Chondrocyte (in vitro differentiated cells): ENCODE results near the gene PKDREJ. TPM values are rescaled to one million over a fixed set of nuclear protein-coding genes. Genes with fewer than 3 reads are reported as not detected.

Experiments
- DNase-seq: peaks from one replicate; pipeline ENCODE4 v3.0.0; 2021; ENCODE audit warnings: mixed read lengths, low spot score
- H3K27ac Mint-ChIP-seq: one replicate; pipeline ENCODE4 v1.8.0; 2021; ENCODE audit warnings: mild to moderate bottlenecking, moderate library complexity, mixed read lengths; ENCODE audit not compliant: unreplicated experiment
- H3K27me3 Mint-ChIP-seq: 2 replicates; pipeline ENCODE4 v1.8.0; 2021; ENCODE audit warnings: low read depth, mixed read lengths
- H3K36me3 Mint-ChIP-seq: 2 replicates; pipeline ENCODE4 v1.8.0; 2021; ENCODE audit warnings: low read depth, mixed read lengths
- H3K4me1 Mint-ChIP-seq: 2 replicates; pipeline ENCODE4 v1.8.0; 2021; ENCODE audit warnings: low read depth, mild to moderate bottlenecking, mixed read lengths
- H3K4me3 Mint-ChIP-seq: one replicate; pipeline ENCODE4 v1.8.0; 2021; ENCODE audit warnings: mild to moderate bottlenecking, moderate library complexity, mixed read lengths; ENCODE audit not compliant: unreplicated experiment
- H3K9me3 Mint-ChIP-seq: 2 replicates; pipeline ENCODE4 v1.8.0; 2021; ENCODE audit warnings: low read depth, mixed read lengths
- CTCF ChIP-seq: fragments of 200-600 bp; sonication (generic); IDR thresholded peaks from 2 replicates; pipeline ENCODE4 v1.5.0; 2021; ENCODE audit warnings: antibody characterized with exemption, mild to moderate bottlenecking, moderate library complexity
- total RNA-seq: library from RNA; stranded (reverse); gene quantifications from 3 replicates; pipeline ENCODE4 v1.2.1, GENCODE V29; 2021

The PKDREJ gene
- total RNA-seq, 1 donor from 2014 or later = 0.07 TPM

- Mint-ChIP-seq H3K36me3 (peaks cover 1% of the 10 kb centered on the region), H3K4me3 (no peak overlapping the region)
These were observed 40.3 kb upstream of the PKDREJ start for GRCh38 chr22:46303347-46303965.

GRCh38 chr22:46300491-46300890 is 37.3 kb upstream of the PKDREJ start:
- Mint-ChIP-seq H3K9me3 (no peaks in the 10 kb centered on the region), H3K4me1 (peaks cover 29% of the 10 kb centered on the region), H3K36me3 (peaks cover 1% of the 10 kb centered on the region), H3K27me3 (no peaks in the 10 kb centered on the region), H3K4me3 (no peak overlapping the region), H3K27ac (no peak overlapping the region)
- DNase-seq = no peak
- no peak for TF ChIP-seq CTCF

More at GRCh38 chr22:46303347-46303965, 40.3 kb upstream of the PKDREJ start:
- Mint-ChIP-seq H3K4me1 (peaks cover 12% of the 10 kb centered on the region), H3K27ac (no peak overlapping the region), H3K9me3 (no peaks in the 10 kb centered on the region), H3K27me3 (no peaks in the 10 kb centered on the region)
- DNase-seq = no peak
- TF ChIP-seq CTCF = no peak

DNA sequence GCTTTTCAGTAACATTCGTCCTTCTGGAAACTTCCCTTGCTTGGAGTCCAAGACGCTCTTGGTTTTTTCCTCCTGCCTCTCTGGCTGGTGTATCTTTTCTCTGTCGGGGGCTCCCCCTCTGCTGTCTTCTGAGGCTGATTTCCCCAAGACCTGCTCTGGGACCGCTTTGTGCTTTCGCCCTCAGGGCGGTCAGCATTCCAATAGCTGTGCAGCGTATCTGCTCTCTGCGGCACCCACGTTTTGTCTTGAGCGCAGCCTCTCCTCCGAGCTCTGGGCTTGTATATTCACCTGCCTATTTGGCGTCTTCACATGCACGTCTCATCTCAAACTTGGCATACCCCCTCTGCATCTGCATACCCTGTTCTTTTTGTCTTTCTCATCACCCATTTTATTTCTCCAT is 36.0 kb upstream of the PKDREJ start:
- peaks cover 1% of the 10 kb centered on the region for H3K36me3 Mint-ChIP-seq
- no peak overlapping the region for H3K4me3 Mint-ChIP-seq
- peaks cover 35% of the 10 kb centered on the region for H3K4me1 Mint-ChIP-seq
- DNase-seq = no peak
- no peaks in the 10 kb centered on the region for H3K9me3 Mint-ChIP-seq
- TF ChIP-seq CTCF = no peak
- no peaks in the 10 kb centered on the region for H3K27me3 Mint-ChIP-seq
- H3K27ac Mint-ChIP-seq = no peak overlapping the region

DNA sequence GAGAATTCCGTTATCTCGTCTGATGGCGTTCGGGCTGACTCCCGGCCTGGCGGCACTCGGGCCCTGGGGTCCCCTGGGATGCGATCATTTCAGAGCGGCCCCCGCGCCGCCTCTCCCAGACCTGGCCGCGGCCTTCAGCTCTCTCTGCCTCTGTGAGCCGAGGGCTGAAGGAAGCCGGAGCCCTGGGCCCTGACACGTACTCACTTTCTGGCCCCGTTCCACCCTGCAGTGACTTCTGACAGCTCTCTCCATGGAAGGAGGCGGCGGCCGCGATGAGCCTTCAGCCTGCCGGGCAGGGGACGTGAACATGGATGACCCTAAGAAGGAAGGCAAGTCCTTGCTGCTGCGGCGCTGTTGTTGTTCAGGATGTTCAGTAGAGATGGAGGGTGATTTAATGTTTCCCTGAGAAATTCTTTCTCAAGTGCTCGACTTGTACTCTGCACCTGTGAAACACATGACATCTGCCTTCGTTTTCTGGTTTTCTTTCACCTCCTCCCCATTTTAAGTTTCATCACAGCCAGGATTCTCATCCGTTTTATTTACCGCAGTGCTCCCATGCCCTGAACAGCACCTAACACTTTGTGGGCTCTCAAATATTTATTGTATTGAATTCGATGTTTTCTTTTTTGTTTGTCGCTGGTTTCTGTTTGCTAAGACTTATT is 34.1 kb upstream of the PKDREJ start:
- no peak for TF ChIP-seq CTCF
- Mint-ChIP-seq H3K9me3 (no peaks in the 10 kb centered on the region), H3K27me3 (no peaks in the 10 kb centered on the region)

DNA sequence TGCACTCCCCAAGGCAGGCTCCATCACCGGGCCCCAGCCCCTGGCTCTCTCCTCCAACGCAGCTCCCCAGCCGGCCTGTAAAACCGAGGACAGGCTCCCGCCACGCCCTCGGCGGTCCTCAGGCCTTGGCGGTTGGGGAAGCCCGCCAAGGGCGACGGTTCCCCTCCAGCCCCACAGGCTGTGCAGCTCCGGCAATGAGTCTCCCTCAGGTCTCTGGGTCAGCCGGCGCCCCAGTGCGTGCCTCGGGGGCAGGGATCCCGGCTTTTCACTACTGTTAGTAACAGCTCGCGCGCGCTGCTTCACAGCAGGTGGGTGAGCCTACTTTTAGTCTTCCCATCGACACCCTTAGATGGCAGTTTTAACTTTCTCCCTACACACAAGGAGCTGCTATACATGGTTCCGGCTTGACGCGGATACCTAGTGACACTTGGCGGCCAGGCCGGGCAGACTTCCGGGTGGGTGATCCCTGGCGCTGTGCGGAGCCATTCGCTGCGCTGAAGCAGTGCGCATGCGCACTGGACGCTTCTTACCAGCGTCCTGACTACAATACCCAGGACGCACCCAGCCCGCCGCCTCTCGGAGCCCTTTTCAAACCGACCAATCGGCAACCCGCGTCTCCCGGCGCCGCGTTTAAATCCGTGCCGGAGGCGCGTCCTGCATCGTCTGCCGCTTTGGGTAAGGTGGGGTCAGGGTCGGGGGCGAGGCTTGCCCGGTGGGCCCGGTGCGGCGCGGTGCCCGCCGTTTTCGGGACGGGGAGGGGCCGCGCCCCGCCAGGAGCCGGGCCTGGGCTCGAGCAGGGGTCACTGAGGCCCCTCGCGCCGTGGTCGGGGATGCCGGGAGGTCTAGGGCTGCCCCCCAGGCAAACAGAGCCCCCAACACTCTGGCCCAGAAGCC is 33.4 kb upstream of the PKDREJ start, which contains the start of gene GTSE1:
GTSE1 (plus strand) TSS at position 614 of the 894 bp plus-strand sequence. CDS start 531 bp downstream, outside the sequence.
- Mint-ChIP-seq H3K27me3 (no peaks in the 10 kb centered on the region), H3K9me3 (no peaks in the 10 kb centered on the region), H3K36me3 (peaks cover 7% of the 10 kb centered on the region), H3K27ac (peak within 1 kb of the TSS; percentile 84), H3K4me3 (peak within 1 kb of the TSS; percentile 71), H3K4me1 (peaks cover 27% of the 10 kb centered on the region)
- DNase-seq = peak; percentile 99
- TF ChIP-seq CTCF = peak; percentile 65

More for the DNA sequence above, 34.1 kb upstream of the PKDREJ start:
- Mint-ChIP-seq H3K4me1 (peaks cover 27% of the 10 kb centered on the region), H3K36me3 (peaks cover 5% of the 10 kb centered on the region), H3K4me3 (peak overlapping the region; percentile 71), H3K27ac (peak overlapping the region; percentile 76)
- DNase-seq = peak; percentile 84
